Measurements from ENCODE around the gene ZNF626.
"Not testable (repeated sequence)": the region's sequence is repeated elsewhere in the genome, so short reads cannot be mapped to it uniquely, and the experiment has no call there.

ZNF626 gene

DNA sequence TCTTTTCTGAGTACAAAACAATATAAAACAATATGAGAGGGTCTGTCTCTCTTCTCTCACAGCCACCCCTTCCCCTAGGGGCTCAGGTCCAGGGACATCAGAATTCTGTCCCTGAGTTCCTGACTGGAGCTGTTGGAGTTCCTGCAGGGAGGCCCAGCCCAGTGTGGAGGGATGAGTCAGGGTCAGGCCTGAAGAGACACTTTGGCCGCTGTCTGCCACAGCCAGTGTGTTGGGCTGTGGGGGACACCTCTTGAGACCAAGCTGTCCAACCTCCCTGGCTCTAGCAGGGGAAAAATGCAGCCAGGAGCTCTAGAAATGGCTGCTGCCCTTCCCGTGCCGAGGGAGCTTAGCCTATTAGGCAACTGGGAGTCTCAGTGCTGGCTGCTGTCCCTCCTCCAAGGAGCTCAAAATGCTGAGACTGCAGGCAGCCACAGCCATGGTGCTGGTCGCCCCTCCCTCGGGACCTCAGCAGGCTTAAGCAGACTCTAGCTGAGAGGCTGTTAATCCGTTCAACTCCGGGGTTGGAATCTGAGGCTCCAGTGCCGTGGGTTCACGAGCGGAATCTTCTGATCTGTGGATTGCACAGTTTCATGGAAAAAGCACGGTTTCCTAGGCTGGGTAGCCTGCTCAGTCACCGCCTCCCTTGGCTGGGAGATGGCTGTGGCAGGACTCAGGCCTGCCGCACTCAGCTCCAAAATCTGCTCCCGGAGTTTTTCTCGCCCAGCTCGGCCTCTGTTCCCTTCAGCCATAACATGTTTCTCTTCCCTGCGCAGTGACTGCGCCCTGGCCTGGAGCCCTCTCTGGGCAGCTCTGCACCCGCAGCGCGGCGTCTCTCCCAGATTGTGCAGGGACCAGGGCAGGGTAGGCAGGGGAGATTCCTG is 3.8 kb upstream of the ZNF626 start:
- no peak overlapping the region for H3K4me3 ChIP-seq (ENCODE audit: low read length)

DNA sequence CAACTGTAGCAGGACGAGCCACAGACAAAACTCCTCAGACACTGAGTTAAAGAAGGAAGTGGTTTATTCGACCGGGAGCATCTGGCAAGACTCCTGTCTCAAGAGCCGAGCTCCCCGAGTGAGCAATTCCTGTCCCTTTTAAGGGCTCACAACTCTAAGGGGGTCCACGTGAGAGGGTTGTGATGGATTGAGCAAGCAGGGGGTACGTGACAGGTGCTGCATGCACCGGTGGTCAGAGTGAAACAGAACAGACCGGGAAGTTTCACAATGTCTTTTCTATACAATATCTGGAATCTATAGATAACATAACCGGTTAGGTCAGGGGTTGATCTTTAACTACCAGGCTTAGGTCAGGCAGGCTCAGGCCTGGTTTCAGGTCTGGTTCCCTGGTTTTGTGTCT is 3.1 kb upstream of the ZNF626 start:
- H3K27me3 ChIP-seq (ENCODE audit: control insufficient read depth, low read length); H3K9me2 ChIP-seq (replicated peaks; ENCODE audit: control insufficient read depth, low read length); H3K4me1 ChIP-seq (ENCODE audit: control insufficient read depth, low read length); H3K27ac ChIP-seq (ENCODE audit: low read depth, low read length); H3K4me2 ChIP-seq (ENCODE audit: low read length); H4K20me1 ChIP-seq (ENCODE audit: control insufficient read depth, insufficient read depth, low read depth, low read length); H3K4me3 ChIP-seq (ENCODE audit: low read length); H3F3A ChIP-seq (ENCODE audit: control insufficient read depth, insufficient read depth): not testable (repeated sequence)
- H3K36me3 ChIP-seq (ENCODE audit: control insufficient read depth, low read length) = peaks cover 12% of the 10 kb centered on the region
- H3K79me2 ChIP-seq (ENCODE audit: control insufficient read depth, low read length) = peaks cover 19% of the 10 kb centered on the region
- H3K9me3 ChIP-seq (ENCODE audit: control insufficient read depth, insufficient read depth, low read length) = peaks cover 28% of the 10 kb centered on the region

More for the DNA sequence above, 3.8 kb upstream of the ZNF626 start:
- H3K9me3 ChIP-seq (ENCODE audit: control insufficient read depth, insufficient read depth, low read length) = peaks cover 28% of the 10 kb centered on the region
- no peaks in the 10 kb centered on the region for H3K27me3 ChIP-seq (ENCODE audit: control insufficient read depth, low read length)
- peaks cover 12% of the 10 kb centered on the region for H3K79me2 ChIP-seq (ENCODE audit: control insufficient read depth, low read length)
- no peaks in the 10 kb centered on the region for H3F3A ChIP-seq (ENCODE audit: control insufficient read depth, insufficient read depth)
- no peak overlapping the region for H3K4me2 ChIP-seq (ENCODE audit: low read length)
- H3K27ac ChIP-seq (ENCODE audit: low read depth, low read length) = no peak overlapping the region
- no peaks in the 10 kb centered on the region for H4K20me1 ChIP-seq (ENCODE audit: control insufficient read depth, insufficient read depth, low read depth, low read length)
- no peaks in the 10 kb centered on the region for H3K9me2 ChIP-seq (replicated peaks; ENCODE audit: control insufficient read depth, low read length)
- H3K4me1 ChIP-seq (ENCODE audit: control insufficient read depth, low read length) = peaks cover 9% of the 10 kb centered on the region; the same call in 1 of the 2 replicates
- H3K36me3 ChIP-seq (ENCODE audit: control insufficient read depth, low read length) = peaks cover 6% of the 10 kb centered on the region; the same call in 1 of the 2 replicates
- no peak for TF ChIP-seq EZH2phosphoT487 (IDR thresholded peaks at IDR 0.05; ENCODE audit: borderline replicate concordance, low read length)
- TF ChIP-seq, protein P1, sequence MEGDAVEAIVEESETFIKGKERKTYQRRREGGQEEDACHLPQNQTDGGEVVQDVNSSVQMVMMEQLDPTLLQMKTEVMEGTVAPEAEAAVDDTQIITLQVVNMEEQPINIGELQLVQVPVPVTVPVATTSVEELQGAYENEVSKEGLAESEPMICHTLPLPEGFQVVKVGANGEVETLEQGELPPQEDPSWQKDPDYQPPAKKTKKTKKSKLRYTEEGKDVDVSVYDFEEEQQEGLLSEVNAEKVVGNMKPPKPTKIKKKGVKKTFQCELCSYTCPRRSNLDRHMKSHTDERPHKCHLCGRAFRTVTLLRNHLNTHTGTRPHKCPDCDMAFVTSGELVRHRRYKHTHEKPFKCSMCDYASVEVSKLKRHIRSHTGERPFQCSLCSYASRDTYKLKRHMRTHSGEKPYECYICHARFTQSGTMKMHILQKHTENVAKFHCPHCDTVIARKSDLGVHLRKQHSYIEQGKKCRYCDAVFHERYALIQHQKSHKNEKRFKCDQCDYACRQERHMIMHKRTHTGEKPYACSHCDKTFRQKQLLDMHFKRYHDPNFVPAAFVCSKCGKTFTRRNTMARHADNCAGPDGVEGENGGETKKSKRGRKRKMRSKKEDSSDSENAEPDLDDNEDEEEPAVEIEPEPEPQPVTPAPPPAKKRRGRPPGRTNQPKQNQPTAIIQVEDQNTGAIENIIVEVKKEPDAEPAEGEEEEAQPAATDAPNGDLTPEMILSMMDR (IDR thresholded peaks at IDR 0.05; ENCODE audit: low read depth, low read length, poor library complexity, severe bottlenecking) = no peak

DNA sequence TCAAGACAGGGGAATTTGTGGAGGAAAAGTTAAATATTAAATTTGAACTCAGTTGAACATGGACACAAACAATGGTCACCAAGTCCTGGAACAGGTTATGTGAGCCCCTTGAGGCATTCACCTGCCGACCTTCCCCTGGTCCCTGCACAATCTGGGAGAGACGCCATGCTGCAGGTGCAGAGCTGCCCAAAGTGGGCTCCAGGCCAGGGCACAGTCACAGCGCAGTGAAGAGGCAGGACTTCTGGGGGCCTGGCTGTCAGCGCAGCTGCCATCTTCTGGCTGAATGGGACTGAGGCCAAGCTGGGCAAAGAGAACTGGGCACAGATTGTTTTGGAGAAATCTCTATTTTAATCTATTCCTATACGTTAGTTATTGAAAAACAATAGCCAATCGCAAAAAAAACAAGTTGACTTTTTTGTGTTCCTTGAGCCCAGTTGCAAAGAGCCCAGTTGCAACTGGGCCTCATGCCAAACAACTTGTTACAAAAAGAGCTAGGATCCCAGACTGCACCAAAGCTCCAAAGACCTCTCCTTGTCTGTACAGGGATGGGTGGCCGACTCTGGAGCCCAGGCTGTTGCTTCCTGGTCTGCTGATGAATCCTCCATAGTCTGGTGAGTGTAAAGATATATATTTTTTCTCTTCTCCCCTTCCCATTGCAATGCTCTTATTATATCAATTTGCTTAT is 1.2 kb upstream of the ZNF626 start:
- no peaks in the 10 kb centered on the region for H4K20me1 ChIP-seq (ENCODE audit: control insufficient read depth, insufficient read depth, low read depth, low read length)
- peaks cover 9% of the 10 kb centered on the region; the same call in 1 of the 2 replicates for H3K4me1 ChIP-seq (ENCODE audit: control insufficient read depth, low read length)
- H3K4me2 ChIP-seq (ENCODE audit: low read length) = no peak overlapping the region
- no peaks in the 10 kb centered on the region for H3K27me3 ChIP-seq (ENCODE audit: control insufficient read depth, low read length)
- peaks cover 38% of the 10 kb centered on the region for H3K79me2 ChIP-seq (ENCODE audit: control insufficient read depth, low read length)
- H3K4me3 ChIP-seq (ENCODE audit: low read length) = no peak overlapping the region; the same call in 1 of the 2 replicates
- H3F3A ChIP-seq (ENCODE audit: control insufficient read depth, insufficient read depth) = no peaks in the 10 kb centered on the region
- H3K27ac ChIP-seq (ENCODE audit: low read depth, low read length) = no peak overlapping the region
- H3K36me3 ChIP-seq (ENCODE audit: control insufficient read depth, low read length) = peaks cover 25% of the 10 kb centered on the region
- no peaks in the 10 kb centered on the region for H3K9me2 ChIP-seq (replicated peaks; ENCODE audit: control insufficient read depth, low read length)
- peaks cover 36% of the 10 kb centered on the region for H3K9me3 ChIP-seq (ENCODE audit: control insufficient read depth, insufficient read depth, low read length)
- no peak for TF ChIP-seq EZH2phosphoT487 (IDR thresholded peaks at IDR 0.05; ENCODE audit: borderline replicate concordance, low read length)
- TF ChIP-seq, protein P1 (IDR thresholded peaks at IDR 0.05; ENCODE audit: low read depth, low read length, poor library complexity, severe bottlenecking) = no peak
